ENCODE results near the gene TMPRSS6.
A peak's percentile ranks its signal among the peaks of the same experiment; 100 is the strongest.

TMPRSS6 gene

GRCh38 chr22:37126383-37126782 is 16.9 kb upstream of the TMPRSS6 start:
- TF ChIP-seq, protein P1, sequence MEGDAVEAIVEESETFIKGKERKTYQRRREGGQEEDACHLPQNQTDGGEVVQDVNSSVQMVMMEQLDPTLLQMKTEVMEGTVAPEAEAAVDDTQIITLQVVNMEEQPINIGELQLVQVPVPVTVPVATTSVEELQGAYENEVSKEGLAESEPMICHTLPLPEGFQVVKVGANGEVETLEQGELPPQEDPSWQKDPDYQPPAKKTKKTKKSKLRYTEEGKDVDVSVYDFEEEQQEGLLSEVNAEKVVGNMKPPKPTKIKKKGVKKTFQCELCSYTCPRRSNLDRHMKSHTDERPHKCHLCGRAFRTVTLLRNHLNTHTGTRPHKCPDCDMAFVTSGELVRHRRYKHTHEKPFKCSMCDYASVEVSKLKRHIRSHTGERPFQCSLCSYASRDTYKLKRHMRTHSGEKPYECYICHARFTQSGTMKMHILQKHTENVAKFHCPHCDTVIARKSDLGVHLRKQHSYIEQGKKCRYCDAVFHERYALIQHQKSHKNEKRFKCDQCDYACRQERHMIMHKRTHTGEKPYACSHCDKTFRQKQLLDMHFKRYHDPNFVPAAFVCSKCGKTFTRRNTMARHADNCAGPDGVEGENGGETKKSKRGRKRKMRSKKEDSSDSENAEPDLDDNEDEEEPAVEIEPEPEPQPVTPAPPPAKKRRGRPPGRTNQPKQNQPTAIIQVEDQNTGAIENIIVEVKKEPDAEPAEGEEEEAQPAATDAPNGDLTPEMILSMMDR (IDR thresholded peaks at IDR 0.05; ENCODE audit: low read depth, low read length, missing control alignments): no peak
- no peak for DNase-seq (ENCODE audit: low read depth)

DNA sequence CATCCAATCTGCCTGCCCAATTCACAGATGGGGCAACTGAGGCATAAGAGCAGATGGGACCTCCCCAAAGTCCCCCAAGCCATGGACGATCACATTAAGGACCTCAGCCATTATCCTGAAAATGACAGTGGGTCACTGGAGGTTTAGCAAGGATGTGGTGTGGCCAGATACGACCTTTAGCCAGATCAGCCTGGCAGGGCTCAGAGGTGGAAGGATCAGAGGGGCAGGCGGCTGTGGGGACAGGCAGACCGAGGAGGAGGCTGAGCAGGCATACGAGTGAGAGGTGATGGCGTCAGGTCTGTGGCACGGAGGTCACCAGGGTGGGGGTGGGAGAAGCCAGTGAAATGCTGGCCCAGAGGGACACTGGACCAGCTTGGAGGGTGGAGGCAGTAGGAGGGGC is 14.1 kb upstream of the TMPRSS6 start:
- H3K4me3 ChIP-seq (ENCODE audit: low read depth, low read length): no peak overlapping the region
- TF ChIP-seq, protein P1 (IDR thresholded peaks at IDR 0.05; ENCODE audit: low read depth, low read length, missing control alignments): no peak
- DNase-seq (ENCODE audit: low read depth): no peak

More at GRCh38 chr22:37126383-37126782, 16.9 kb upstream of the TMPRSS6 start:
- no peak overlapping the region for H3K4me3 ChIP-seq (ENCODE audit: low read depth, low read length)

DNA sequence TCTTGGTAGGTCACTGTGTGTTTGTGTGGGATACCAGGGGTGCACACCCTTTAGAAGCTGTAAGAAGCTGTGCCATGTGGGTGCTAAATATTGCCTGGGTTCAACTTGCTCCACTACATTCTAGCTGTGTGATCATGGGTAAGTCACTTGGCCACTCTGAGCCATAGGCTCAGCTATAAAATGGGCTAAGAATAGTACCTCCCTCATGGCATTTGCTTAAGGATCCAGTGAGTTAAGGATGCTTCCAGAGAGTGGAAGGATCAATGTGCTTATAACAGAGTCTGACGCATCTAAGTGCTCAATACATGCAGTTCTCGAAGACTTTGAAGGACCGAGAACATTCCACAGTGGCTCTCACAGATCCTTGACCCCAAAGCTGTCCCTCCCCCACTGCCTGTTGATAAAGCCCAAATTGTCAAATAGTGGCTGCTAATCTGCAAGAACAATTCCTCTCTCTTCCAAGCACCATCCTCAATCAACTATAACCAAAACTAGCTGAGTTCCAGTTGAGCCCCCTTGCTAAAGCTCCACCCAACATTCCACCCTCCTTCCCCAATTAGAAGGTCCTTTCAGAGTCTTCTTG is 13.2 kb upstream of the TMPRSS6 start:
- H3K4me3 ChIP-seq (ENCODE audit: low read depth, low read length): no peak overlapping the region
- TF ChIP-seq, protein P1 (IDR thresholded peaks at IDR 0.05; ENCODE audit: low read depth, low read length, missing control alignments): no peak
- no peak for DNase-seq (ENCODE audit: low read depth)

DNA sequence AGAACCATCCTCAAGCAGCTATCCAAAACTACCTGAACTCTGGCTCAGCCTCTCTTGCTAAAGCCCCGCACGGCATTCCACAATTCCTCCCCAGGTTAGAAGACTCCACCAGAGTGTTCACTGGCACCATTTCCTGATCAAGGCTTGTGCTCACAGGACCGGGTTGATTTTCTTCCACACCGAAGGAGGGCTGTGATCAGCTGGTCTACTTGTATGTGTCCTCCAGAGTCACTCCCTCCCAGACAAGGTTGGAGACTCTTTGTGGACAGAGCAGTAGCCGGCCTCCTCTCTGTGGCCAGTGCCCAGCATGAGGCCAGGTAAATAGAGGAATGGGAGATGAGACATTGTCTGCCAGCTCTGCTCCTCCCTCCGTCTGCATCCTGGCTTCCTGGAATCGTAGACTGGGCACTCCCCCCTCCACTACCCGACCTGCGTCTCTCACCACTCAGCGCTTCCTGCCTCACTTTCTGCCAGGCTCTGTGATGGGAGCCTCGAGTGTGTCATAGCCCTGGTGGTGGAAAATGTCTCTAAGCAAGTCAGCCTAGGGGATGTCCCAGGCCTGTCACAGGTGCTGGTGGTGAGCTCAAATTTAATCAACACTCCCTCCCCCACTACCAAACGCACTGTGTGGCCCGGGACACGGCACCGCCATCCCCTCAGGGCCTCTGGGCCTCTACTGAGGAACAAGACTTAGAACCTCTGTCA is 12.5 kb upstream of the TMPRSS6 start:
- TF ChIP-seq, protein P1 (IDR thresholded peaks at IDR 0.05; ENCODE audit: low read depth, low read length, missing control alignments): peak; percentile 37
- no peak overlapping the region for H3K4me3 ChIP-seq (ENCODE audit: low read depth, low read length)
- DNase-seq (ENCODE audit: low read depth): peak; percentile 69

GRCh38 chr22:37120569-37121340 is 11.2 kb upstream of the TMPRSS6 start:
- no peak for DNase-seq (ENCODE audit: low read depth)
- TF ChIP-seq, protein P1 (IDR thresholded peaks at IDR 0.05; ENCODE audit: low read depth, low read length, missing control alignments): no peak
- no peak overlapping the region for H3K4me3 ChIP-seq (ENCODE audit: low read depth, low read length)

- TF ChIP-seq, protein P1 (IDR thresholded peaks at IDR 0.05; ENCODE audit: low read depth, low read length, missing control alignments): no peak
- no peak for DNase-seq (ENCODE audit: low read depth)
These were observed 10.4 kb upstream of the TMPRSS6 start for GRCh38 chr22:37119872-37120271.

More at GRCh38 chr22:37119872-37120271, 10.4 kb upstream of the TMPRSS6 start:
- H3K4me3 ChIP-seq (ENCODE audit: low read depth, low read length): no peak overlapping the region
